Stimulated activated CD4-positive, alpha-beta T cell treated with anti-CD3 and anti-CD28 coated beads, Interleukin-12 subunit alpha, Interleukin-12 subunit beta, amount 100 ng/mL, for 48 hours (primary cell): Measurements from ENCODE around the gene RASSF1.
"Not testable (repeated sequence)": the region's sequence is repeated elsewhere in the genome, so short reads cannot be mapped to it uniquely, and the experiment has no call there.

Source experiments
- DNase-seq, 3 donors: peaks; one replicate each; pipeline ENCODE4 v3.0.0-alpha.2; 2020; ENCODE audit warnings: low read depth in 2 of 3, low spot score in 1 of 3

The RASSF1 gene

DNA sequence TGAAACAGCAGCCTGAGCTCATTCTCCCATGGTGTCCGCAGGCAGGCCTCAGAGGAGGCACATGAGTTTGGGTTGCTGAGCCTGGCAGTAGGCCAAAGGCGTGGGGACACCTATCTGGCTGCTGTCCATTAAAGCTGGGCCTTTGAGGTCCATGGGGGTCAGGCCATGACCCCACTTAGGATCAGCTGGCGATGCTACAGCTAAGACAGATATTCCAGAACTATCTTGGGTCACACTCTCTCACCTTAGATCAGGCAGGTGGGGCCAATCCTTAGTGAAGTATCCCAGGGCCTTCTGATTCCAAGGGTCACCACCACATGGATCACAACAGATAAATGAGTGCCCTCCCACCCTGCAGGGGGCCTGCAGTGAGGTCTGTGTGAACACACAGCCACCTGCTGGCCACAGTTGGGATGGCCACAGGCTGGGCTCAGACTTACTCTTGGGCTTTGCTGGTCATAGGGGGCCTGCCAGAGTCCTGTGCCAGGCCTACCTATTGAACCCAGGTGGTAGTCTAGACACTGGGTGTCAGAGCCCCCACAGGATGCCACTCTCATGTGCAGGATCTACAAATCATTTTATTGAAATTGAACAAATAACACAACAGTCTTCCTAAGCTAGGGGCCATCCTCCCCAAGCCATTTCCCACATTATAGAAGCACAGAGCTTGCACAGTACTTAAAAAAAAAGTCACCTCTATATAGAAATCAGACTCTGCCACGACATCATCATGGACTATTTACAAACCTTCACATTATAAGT is 16.1 kb downstream of the RASSF1 start:
- DNase-seq = peak in 2 of 3 donors; percentile 32 to 52

DNA sequence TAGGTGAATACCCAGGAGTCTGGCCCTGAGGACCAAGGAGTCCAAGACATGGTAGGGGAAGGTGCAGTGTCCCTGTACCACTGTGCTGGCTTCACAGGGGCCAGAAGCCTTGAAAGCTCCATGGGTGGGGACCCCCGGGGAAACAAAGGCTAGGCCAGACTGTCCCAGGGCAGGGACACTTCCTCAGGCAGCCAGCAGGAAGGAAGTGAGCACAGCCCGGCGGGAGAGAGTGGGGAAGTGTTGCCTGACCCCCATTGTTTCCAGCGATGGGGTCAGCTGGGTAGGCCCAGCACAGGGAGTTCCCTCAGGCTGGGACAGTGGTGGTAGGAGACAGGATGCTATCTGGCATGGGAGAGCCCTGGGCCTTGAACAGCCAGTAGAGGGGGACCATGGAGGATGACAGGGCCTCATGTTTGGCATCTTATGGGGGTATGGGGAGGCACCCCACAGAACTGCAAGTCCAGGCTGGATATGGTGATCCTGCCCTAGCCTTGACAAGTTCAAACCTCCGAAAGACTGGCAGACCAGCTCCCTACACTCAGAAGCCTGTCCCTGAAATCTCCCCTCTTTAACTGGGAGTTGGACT is 16.9 kb downstream of the RASSF1 start:
- DNase-seq = no peak

DNA sequence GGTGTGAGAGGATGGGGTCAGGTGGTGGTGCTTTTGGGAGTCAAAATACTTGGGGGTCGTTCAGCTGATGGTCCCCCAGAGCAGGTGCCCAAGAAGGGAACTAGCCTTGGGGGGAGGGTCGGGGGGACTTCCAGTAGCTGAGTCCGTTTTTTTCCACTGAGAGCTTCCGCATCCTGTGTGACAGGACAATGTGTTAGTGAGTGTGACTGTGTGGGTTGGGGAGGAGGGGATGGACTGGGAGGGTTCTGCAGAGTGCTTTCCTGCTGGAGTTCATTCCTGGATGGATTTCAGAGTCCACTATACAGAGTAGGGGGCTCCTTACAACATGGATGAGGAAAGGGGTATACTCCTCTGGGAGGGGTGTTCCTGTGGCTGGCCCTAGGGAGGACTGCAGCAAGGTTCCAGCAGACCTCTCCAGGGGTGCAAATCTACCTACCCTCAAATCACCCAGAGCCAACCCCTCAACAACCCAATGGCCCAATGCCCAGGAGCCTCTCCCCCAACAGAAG is 17.5 kb downstream of the RASSF1 start:
- DNase-seq = no peak

DNA sequence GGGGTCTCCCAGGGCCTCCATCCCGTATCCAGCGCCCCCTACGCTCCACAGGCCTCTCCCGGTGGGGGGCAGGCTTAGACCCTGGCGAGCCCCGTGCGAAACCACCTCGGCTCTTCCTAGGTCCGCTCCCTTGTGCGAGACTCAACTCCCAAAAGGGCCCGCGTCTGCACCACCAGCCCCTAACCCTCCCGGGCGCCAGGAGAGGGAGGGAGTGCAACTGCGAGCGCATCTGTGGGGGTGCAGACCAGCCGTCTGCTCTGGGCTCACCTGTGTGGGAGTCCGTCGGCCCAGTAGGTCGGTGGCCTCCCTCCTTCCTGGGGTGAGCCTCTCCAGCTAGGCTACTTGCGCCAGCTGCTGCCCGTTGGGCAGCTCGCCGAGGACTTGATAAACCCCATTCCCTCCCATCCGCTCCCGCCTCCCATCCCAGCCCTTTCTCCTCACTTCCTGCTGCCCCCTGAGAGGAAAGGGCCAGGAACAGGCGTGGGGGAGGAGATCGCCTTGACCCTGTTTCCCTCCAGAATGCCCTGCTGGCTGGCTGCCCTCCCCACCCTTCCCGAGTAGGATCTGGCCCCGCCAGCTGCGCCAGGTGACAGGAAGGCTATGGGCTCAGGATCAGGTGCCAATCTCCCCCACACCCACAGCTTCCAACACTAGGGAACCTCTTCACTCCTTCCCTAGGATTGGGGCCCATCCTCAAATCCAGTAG is 18.1 kb downstream of the RASSF1 start, which contains the start of gene HYAL2:
Gene HYAL2 (minus strand): TSS at position 360 of the 706 bp plus-strand sequence. CDS start 2,256 bp downstream, outside the sequence.
- no peak for DNase-seq

DNA sequence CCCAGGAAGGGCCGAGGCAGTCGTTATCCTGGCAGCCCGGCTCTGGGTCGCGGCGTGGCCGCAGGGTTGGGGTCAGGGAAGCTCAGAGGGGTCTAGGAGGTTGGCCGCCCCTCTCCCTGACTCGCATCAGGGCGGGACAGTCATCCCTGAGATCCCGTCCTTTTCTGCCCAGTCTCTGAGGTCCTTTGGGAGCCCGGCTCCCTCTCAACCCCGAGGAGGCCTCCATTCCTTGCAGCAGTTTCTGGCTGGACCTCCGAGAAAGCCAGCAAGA is 18.6 kb downstream of the RASSF1 start:
- DNase-seq = no peak

DNA sequence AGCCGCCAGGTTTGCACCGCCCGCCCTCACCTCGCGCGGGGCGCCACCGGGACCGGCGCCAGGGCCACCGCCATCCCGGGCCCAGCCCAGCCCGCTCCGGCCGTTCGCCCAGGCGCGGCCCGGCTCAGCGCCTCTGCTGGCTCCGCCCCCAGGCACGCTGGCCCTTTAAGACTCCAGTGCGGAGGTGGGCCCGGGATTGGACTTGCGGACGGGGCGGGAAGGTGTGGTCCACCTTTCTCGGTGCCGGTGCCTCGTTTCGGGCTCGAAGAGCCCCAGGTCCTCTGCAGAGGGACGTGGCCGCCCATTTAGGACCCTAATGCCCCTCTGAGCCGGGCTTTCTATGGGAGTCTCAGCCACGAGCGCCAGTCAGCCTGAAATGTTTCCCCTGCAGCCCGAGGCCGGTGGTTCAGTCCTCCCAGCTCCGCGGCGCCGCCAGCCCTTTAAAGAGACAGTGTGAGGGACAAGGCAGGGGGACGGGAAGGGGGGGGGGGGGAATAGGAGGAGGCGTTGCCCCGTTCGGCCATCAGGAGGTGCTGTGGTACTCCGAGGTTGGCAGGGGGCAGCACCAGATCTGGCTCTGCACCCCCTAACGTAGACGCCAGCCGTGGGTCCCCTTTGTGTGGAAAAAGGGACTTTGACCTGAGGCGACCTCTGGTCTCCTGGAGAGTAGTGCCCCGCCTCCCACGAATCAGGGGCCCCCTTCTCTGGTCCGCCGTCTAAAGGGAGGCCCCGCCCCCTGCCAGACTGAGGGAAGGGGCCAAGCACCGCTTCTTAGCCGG is 19.1 kb downstream of the RASSF1 start:
- peak; percentile 67 to 83 (median 67) for DNase-seq

DNA sequence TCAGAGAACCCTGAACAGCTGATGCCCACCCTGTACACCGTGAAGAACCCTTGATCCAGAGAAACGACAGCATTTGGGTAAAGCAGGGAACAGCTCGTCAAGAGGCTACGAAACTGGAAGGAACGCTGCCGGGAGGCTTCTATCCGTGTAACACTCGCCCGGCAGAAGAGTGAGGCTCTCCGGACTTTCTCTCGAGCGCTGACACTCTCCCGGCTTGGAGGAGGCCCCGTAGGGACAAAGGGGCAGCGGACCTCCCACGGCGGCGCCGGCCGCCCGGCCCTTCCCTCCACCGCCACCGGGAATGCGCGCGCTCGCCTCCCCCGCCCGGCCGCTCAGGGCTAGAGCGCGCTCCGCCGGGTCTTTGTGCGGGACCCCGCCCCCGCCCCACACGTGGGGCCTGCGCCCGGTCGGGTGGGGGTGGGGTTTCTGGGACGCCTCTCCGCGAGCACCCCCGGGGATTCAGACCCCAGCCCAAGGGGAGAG is 19.7 kb downstream of the RASSF1 start:
- peak in 1 of 3 donors; percentile 61 for DNase-seq

DNA sequence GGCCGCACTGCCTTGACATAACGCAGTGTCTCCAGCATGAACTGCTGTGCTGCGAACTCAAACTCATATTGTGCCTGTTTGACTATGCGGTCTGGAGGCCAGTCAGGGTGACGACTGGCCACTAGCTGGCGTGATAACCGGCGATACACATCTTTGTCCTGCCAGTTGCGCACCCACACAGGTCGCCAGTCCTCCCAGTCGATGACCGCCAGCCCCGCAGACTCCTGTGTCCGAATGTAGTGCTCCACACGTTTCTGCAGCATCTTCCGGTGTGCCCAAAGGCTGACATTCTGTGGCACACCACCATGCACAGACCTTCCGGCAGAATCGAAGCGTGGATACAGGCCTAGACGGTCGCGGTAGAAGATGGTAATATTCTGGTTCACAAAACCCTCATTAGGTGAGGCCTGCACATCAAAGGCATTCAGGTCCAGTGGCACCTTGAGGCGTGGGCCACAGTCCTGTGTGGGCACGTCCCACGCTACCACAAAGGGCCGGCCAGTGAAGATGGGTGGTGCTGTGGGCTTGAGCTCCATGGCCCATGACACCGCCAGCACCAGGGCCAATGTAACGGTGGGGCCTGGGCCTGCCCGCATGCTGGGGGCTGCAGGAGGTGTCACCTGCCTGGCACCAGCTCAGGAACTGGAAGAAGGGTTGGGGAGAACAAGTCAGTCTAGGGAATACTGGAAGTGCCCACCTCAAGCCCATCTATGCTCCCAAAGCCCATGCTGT is 20.6 kb downstream of the RASSF1 start:
- DNase-seq = no peak

DNA sequence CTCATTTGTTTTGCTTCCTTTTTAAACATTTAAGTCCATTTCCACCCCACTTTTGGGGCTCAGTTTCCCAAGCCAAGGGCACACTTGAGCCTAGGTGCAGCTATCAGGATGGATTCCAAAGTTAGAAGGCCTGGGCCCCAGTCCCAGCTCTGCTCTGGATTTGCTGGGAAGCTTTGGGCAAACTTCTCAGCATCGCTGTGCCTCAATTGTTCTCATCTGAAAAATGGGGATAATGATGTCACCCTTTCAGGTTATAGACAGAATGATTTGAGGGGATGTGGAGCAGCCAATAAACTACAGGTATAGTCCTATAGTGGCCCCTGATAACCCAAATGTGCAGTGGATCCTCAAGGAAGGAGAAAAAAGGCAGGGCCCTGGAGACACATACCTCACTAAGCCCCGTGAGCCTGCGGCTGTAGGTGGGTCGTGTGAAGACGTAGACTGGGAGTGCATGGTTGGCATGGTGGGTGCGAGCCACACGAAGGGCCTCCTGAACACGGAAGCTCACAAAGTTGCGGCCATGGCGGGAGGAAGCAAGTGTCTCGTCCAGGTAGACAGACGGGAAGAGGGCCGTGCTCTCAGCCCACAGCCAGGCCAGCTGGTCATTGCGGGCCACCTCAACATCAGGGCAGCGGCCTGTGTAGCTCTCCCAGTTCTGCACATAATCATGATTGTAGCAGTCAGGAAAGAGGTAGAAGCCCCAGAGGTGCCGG is 21.3 kb downstream of the RASSF1 start:
- DNase-seq = no peak

DNA sequence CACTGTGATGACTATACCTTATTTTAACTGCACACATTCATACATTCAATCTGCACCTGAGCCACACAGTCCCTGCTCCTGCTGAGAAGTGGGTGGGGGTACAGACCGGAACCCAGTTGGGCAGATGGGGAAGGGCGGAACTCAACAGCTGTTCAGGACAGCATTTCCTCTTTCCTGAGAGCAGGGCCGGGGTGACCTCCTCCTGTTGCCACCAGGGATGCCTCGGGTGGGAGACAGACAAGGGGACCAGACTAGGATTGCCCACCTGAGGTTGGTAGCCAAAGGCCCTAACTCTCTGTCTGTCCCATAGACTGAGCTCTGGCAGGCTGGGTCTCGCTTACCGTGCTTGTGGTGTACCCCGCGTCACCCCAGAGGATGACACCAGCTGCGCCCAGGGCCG is 22.0 kb downstream of the RASSF1 start:
- no peak for DNase-seq

DNA sequence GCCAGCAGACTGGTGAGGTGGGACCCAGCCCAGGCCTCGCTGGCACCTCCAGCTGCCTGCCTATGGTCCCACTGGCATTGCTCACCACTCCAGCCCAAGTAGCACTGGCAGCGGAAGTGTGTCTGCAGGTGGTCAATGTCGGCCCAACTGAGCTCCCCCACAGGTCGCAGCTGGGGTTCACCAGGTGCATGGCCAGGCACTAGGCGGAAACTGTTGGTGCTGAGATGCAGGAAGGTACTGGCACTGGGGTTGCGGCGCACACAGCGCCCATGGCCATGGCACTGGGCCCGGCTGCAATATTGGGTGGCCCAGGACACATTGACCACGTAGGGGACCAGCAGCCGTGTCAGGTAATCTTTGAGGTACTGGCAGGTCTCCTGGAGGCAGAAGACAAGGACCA is 22.5 kb downstream of the RASSF1 start:
- DNase-seq = no peak

DNA sequence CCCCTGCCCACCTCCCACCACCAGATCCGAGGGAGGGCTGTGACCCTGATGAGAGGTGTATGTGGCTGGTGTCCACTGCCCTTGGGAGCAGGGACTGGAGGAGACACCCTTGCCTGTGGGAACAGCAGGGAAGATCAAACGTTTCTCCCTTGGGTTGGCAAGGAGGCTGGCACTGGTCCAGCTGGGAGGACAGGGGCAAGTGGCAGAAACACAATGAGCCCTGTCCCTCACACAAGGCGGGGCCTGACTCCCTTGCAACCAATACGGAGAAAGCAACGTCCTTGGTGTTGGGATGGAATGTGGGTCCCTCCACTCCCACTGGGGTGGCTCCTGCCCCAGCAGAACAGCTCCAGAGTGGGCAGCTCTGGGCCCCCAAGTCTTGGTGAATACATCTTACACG is 23.3 kb downstream of the RASSF1 start:
- DNase-seq = no peak

DNA sequence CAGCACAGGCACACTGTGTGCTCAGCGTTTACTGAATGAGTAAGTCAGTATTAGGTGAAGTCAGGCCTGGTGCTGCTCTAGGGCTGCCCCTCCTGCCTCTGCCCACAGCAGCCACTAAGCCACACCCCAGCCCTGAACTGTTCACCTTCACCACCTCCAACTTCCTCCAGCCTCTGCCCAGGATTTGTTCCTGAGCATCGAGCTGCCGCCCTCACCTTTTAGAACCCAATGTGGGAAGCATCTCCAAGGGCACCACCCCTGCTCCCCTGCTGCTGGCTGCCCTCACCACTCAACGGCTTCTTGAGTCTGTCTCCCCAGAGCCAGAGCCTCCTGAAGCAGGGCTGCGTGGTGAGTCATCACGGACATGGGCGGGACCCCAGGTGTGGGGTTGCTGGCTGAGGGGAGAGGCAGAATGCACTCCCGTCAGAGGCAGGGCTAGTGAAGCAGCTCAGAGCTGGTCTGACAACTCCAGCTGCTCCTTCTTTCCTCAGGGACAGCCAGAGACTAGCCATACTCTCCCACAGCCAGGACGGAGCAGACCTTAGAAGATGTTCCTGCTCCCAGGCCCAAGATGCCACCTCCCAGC is 23.9 kb downstream of the RASSF1 start:
- no peak for DNase-seq

DNA sequence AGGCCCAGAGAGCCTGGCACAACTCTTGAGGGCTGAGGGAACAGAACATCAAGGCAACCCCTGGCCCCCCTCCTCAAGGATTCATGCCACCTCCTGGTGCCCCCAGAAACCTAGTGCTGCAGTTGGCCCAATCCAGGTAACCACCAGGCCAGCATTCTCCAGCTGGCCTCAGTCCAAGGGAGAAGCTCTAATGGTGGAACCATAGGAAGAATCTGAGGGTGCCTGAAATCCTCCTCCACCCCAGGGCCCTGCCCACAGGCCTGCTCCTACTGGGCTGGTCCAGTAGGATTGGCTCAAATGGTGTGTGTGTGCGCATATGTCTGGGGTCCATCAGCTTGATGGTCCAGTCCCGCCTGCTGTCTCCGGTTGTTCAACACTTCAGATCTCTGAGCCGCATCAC is 25.8 kb downstream of the RASSF1 start:
- DNase-seq = no peak

DNA sequence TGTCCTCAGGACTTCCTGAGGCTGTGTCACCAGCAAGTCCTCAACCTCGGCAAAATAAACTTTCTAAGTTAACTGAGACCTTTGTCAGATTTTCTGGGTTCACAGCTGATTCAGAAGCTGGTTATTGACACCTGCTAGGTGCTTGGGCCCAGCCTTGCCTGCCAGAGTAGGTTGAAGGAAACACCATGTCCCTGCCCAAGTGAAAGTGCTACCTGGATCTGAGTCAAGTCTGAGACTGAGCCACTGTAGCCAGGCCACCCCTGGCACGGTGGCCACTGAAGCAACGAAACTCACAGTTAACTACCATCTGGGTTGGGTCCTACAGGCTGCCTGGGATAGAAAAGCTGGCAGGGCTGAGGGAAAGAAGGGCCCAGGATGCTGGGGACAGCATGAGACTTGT is 26.3 kb downstream of the RASSF1 start:
- no peak for DNase-seq

DNA sequence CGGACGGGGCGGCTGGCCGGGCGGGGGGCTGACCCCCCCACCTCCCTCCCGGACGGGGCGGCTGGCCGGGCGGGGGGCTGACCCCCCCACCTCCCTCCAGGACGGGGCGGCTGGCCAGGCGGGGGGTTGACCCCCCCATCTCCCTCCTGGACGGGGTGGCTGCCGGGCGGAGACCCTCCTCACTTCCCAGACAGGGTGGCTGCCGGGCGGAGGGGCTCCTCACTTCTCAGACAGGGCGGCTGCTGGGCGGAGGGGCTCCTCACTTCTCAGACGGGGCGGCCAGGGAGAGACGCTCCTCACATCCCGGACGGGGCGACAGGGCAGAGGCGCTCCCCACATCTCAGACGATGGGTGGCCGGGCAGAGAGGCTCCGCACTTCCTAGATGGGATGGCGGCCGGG is 28.6 kb downstream of the RASSF1 start:
- not testable (repeated sequence) for DNase-seq

DNA sequence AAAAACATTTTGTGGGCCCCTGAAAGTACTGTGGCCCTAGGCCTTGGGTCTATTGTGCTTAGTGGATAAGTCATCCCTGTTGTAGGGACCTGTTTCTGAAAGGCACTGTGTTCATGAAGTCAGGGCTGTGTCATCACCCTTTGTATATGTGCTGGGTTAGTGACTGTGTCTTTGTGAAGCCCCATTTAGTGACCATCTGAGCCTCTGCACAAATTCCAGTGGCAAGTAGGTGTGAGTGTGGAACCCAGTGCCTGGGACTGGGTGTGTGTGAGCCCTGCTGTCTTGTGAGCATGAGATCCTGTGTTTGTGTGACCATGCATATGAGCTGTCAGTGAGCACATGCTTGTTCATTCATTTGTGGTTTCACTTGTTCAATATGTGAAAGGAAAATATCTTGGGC is 36.0 kb downstream of the RASSF1 start:
- no peak for DNase-seq

DNA sequence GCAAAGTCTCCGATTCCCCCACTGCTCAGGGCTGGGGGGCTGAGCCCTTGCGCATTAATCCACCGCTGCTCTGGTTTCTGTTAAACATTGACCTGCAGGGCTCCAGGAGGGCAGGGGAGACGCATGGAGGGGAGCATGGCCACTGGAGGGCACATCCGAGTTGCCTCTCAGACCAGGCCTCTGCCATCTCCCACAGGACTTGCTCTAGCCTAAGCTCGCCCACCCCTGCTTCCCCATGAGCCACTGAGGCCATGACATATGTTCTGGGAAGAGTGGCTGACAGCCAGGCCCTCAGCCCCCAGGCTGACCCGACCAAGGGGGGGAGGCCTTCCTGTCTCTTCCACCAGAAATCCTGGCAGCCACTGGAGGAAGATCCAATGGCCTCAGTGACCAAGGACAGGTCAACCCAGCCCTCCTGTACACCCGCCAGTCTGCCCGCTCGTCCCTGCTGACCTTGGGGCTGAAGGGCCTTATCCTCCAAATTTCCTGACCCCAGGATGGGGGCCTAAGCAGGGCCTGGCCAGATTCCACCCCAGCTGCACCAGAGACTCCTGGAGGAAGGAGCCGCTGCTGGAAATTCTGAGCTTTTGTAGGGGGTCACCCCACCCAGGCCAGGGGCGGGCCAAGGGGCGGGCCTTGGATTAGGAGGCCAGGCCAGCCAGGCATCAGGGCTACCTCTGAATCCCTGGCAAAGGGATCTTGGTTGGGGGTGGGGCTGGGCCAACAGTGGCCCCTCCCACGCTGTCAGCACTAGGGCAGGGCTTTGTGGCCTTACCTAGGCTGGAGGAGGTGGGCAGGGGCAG is 37.4 kb downstream of the RASSF1 start, which contains the start of gene HYAL1:
Gene HYAL1 (minus strand): TSS at position 562 of the 803 bp plus-strand sequence. CDS start 618 bp downstream, outside the sequence.
- DNase-seq = no peak
